DMS114 treated with DMSO at 0.1 percent for 48 hours (cell line): Measurements from ENCODE around the gene PEX13.
A peak's percentile ranks its signal among the peaks of the same experiment; 100 is the strongest.
"Not testable (repeated sequence)": the region's sequence is repeated elsewhere in the genome, so short reads cannot be mapped to it uniquely, and the experiment has no call there.

Experiments
- DNase-seq: peaks from one replicate; lab custom pipeline; 2025; ENCODE audit not compliant: unreplicated experiment; lab: John Stamatoyannopoulos, UW

PEX13 gene, protein sequence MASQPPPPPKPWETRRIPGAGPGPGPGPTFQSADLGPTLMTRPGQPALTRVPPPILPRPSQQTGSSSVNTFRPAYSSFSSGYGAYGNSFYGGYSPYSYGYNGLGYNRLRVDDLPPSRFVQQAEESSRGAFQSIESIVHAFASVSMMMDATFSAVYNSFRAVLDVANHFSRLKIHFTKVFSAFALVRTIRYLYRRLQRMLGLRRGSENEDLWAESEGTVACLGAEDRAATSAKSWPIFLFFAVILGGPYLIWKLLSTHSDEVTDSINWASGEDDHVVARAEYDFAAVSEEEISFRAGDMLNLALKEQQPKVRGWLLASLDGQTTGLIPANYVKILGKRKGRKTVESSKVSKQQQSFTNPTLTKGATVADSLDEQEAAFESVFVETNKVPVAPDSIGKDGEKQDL

DNA sequence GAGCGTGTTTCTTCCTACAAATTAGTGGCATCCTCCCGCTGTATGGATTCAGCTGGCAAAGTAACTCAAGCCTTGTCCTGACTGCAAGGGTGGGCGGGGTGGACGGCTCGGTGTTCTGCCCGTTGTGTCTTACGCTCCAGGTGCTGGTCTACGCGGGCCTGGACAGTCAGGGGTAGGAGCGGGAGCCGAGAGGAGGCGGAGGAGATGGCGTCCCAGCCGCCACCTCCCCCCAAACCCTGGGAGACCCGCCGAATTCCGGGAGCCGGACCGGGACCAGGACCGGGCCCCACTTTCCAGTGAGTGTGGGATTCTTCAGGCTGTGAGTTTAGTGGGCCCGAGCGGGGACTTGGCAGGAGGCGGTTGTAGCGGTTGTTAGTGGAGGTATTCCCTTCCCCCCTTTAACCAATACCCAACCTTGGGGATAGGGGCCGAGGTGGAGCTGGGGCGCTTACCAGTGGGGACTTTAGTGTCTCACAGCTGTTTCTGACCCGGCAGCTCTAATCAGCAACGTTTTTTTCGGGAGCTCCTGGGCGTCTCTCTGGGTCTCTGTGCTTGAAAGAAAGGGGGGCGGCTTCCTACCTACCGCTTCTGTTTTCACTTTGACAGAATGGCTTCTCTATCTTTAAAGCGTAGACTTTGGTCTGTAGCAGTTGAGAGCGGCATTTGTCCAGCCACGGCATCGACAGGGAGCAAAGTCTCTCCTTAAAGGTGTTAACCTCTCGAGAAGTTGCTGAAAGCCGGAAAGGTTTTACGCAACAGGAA, at the start of gene PEX13, which contains the start of gene PUS10:
PEX13 (plus strand) TSS at position 165 of the 762 bp plus-strand sequence; CDS start at position 205, 40 bp downstream.
PUS10 (minus strand) TSS at position 700 of the 762 bp plus-strand sequence. CDS start 6,365 bp downstream, outside the sequence.
- peak; percentile 88 for DNase-seq

DNA sequence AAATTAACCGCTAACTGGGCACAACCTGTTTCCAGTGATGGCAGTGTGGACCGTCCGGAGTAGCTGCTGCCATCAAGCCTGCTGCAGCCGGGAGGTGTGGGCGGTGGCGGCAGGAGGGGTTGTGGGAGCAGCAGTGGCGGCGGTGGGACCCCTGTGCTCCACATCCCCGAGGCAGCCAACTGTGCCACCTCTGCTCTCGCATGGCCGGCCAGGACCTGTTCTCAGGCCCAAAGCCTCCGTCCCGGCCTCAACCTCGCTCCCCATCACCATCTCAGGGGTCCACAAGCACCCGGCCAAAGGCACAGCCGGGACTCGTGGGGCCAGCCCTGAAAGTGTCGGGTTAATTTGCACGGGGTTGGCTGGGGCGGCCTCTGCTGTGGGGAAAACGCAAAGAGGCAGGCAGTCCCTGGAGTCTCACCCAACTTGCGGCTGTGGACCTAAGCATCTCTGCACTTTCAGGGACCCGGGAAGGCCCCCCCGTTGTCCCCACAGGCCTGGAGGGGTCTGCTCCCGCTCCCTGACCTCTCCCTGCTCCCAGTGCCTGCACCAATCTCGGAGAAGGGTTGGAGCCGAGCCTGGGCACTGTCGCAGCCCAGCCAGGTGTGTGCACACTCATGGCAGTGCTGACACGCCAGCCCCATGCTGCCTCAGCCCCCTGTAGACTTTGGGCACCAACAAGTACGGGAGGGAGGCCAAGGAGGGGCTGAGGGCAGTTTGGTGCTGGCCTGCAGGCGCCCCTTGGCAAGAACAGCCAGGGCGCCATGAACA, 44.4 kb upstream of the PEX13 start:
- DNase-seq, result no peak

DNA sequence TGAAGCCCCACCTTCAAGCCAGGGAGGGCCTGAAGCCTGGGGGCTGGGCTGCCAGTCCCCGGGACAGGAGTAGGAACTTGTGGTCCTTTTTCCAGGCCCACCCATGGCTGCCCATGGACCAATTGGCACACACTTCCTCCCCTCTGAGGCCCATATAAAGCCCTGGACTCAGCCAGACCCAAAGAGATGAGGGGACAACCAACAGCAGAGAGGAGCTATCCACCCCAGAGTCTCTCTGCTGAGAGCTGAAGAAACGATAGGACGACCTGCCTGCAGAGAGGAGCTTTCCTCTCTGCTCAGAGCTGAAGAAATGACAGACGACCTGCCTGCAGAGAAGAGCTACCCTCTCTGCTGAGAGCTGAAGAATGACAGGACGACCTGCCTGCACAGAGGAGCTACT, 43.8 kb upstream of the PEX13 start:
- no peak for DNase-seq

DNA sequence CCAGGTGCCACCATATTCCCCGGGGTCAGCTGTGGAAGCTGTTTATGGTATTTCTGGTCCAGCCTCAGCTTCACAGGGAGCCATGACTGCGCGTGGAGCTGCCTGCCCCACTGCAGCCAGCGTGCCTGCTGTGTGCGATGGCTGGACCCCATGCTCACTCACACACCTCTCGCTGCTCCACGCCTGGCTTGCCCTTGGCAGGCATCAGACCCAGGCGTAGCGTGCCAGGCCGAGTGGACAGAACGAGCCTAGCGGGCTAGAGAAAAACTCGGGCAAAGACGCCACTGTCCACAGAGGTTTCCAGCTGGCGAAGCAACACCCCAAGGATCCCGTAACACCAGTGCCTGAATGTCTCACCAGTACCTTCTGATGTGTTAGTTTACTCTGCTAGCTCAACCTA, 42.9 kb upstream of the PEX13 start:
- no peak for DNase-seq

DNA sequence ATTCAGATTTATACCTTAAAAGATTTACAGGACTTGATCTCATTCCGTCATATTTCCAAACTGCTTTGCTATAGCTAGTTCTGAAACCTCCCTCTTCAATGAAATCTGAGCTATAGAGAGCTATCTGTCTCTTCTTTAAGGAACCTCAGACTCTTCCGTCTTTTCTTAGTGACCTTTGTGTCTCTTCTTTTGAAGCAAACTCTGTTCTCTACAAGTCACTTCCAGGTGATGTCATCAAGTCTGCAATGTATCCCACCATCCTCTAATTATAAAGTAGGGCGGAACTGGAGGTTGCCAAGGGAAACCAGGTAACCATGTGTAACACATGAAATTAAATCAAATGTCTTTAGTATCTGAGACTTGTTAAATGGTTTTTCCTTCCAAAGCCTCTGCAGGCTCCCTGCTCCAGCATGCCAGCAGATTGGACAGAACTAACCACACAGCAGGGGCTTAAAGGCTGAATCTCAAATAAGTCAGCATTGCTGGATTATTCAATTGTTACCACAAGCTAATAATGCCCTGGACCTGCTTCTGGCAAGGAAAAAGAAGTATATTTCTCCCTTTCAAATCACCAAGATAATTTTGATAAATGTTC, 41.2 kb upstream of the PEX13 start:
- DNase-seq, result no peak

DNA sequence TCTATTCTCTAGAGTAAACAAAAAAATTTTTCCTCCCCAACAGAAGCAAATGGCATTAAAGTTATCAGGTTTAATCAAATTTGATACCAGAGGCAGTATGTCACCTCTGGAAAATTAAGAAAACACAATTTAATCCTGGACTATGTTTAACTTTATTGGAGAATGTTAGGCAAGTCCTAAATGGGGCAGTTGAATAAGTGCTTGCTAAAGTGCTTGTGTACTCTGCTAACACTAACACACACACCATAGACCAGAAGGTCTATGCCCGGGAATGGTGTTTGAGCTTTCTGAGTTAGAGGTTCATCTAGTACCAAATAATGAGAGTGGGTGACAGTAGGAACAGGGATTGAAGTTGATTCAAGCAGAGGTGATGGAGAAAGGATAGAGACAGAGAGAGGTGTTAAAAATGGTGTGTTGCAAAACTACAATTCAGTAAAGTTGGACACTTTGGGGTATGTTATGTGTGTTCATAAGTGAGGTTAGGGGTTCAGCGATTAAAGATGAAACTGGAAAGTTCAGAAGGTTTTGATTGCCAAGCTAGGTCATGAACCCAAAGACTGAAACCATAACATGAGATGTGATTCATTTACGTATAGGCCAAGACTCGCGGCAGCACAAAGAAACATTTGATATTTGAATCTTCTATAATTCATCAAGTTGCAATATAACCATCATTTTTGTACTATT, 40.5 kb upstream of the PEX13 start:
- no peak for DNase-seq

DNA sequence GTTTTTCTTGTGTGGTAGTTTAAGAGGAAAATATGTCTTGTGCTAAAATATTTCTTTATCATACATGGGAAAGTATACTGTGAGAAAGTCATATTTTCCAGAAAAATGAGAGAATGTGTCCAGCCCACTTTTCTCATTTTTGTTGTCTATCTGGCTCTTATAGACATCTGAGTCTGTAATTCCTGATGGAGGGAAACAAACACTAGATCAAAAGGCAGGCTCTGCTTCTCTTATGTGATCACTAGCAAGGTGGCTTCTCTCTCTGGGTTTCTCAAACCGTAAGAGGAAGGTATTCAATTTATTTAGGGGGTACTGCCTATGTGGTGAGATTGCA, 40.0 kb upstream of the PEX13 start:
- DNase-seq, result no peak

DNA sequence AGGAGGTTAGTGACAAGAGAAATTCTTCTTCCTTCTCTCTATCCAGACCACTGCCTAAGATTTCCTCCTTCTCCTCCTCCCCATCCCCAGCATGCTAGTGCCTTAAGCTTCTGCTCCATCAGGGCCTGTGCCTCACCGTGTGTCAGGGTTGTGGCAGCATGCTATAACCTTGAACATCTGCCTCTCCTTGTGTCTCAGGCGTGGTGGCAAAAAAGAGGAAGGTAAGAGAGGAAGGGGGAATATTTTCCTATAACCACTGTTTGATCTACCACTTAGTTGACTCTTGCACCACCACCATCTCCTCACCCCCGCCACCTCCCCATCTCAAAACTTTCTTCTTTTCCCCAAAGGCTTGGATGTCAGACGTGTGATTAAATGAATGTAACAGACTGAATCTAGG, 38.3 kb upstream of the PEX13 start:
- DNase-seq, result no peak

DNA sequence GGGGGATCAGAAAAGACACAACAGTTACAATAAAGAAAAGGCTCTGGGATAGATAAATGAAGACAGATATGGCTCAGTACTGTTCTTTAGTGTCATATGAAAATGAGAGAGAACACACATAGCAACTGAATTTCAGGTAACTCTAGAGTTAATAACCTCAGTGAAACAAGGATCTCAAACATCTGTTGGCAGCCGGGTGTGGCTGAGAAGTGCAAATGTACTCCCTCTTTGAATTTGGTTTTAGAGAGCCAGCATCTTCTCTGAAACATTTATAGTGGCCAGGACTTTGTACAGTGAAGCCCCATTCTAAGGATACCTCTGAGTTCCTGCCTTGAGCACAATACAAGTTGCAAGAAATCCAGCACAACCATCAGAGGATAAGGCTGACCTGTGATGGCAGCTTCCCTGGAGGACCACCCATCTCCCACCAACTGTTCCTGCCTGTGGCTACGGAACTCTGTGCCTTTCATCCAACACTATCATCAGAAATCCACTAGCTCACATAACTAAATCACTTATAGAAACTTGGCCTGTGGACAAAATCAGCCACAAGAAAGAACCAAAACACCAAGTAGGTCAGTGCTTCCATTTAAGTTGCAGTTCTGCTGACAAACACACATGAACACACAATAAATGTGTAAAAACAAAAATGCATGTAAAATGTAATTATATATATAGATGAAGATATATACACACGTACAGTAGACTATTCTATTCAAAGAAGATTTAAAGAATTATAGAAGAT, 37.3 kb upstream of the PEX13 start:
- no peak for DNase-seq

DNA sequence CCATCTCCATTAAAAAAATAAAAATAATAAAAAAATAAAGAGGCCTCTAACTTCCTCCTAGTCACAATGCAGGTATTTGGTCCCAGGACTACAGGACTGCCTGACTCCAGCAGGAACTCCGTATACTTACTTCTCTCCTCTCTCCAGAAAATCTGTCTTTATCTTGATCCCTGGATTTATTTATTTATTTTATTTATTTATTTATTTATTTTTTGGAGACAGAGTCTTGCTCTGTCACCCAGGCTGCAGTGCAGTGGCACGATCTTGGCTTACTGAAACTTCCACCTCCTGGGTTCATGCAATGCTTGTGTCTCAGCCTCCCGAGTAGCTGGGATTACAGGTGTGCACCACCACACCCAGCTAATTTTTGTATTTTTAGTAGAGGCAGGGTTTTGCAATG, 35.5 kb upstream of the PEX13 start:
- DNase-seq, result not testable (repeated sequence)

DNA sequence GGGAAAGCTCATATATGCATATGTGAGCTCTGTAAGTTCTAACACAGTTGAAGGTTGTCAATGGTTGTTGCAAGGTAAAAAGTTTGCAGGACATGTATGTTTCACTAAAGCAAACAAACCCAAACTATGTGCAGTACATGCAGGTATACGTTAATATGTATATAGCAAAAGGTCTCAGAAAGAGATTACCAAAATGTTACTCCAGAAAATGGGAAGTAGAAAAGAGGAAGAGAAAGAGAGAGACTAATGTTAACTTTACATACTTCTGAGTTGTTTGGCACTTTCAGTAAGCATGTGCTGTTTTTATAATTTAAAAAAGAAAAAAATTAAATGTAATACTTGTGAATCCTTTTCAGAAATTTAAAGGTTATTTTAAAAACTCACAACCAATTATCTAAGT, 32.8 kb upstream of the PEX13 start:
- DNase-seq, result no peak

DNA sequence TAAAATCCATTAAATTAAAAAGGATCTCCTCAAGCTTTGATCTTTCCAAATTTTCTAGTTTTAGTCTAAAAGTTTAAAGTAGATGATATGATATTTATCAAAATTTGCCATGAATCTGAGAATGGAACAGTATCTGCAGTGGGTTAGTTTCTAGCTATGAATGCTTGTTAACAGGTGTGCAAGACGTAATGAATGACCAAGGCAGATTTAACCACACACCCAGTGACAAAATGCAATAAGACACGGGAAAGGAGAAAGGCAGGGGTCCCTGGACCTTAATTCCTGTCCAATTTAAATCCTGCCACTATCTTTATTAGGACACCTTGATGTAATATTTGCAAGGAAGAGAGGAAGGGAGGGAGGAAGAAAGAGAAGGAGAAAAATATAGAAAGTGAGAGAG, 30.5 kb upstream of the PEX13 start:
- no peak for DNase-seq

DNA sequence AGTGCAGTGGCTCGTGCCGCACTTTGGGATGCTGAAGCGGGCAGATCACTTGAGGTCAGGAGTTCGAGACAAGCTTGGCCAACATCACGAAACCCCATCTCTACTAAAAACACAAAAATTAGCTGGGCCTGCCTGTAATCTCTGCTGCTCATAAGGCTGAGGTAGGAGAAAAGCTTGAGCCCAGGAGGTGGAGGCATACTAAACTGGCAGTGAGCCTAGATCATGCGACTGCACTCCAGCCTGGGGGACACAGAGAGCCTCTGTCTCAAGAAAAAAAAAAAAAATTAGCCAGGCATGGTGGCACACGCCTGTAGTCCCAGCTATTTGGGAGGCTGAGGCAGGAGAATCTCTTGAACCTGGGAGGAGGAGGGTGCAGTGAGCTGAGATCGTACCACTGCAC, 29.9 kb upstream of the PEX13 start:
- not testable (repeated sequence) for DNase-seq

DNA sequence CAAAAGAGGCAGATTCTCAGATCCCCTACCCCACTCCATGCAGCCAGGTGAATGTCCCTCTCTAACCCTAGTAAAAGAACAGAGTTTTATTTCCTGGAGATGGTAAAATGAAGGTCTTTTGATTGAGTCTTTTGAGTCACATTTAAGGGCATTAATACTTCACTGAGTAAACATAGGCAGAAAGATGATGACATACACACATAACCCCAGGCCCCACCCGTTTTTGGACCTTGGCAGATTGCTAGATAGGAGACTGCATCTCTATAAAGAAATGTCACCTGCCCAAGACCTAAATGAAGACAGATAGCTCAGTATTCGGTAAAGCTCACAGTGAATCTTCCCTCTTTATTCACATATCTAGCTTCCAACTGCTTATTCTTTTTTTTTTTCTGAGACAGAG, 28.3 kb upstream of the PEX13 start:
- no peak for DNase-seq

DNA sequence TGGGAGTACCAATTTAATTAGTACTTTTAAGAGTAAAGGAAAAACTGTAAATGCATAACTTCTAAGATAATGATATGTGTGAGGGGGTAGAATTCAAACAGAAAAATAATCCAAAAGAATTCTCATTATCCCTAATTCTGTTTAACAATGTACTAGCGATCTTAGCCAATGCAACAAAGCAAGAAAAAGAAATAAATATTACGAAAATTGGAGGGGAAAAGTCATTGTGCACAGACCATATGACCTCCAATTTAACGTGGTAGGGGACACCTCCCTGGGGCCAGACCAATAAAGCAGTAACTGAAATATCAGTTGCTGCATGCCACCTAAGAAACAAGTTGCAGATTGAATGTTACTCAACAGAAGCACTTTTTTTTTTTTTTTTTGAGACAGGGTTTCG, 25.9 kb upstream of the PEX13 start:
- no peak for DNase-seq

DNA sequence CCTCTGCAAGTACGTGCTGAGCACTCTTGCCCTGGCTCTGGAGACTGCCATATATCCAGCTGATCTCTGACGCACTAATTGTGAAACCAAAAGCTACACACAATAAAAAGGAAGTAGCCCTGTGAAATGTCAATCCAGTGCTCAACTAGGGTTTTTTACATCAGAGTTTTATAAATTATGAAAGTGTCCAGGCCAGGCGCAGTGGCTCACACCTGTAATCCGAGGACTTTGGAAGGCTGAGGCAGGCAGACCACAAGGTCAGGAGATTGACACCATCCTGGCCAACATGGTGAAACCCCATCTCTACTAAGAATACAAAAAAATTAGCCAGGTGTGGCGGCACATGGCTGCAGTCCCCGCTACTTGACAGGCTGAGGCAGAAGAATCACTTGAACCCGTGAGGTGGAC, 24.5 kb upstream of the PEX13 start:
- DNase-seq, result no peak

DNA sequence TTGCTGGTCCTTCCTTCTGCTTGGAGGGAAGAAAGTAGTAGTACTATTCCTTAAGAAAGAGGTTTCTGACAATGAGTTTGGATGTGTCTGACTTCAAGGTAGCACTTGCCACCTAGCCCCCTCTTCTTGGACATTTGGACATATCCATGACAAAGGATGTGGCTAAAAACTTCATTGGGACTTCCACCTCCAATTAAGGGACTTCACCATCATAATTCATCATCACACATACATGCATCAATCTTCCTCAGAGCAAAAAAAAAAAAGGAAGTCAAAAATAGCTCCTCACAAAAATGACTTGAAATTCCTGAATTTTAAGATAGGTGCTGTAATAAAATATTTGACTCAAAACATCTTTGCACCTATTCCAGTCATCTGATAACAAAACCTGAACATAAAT, 23.4 kb upstream of the PEX13 start:
- DNase-seq, result no peak

DNA sequence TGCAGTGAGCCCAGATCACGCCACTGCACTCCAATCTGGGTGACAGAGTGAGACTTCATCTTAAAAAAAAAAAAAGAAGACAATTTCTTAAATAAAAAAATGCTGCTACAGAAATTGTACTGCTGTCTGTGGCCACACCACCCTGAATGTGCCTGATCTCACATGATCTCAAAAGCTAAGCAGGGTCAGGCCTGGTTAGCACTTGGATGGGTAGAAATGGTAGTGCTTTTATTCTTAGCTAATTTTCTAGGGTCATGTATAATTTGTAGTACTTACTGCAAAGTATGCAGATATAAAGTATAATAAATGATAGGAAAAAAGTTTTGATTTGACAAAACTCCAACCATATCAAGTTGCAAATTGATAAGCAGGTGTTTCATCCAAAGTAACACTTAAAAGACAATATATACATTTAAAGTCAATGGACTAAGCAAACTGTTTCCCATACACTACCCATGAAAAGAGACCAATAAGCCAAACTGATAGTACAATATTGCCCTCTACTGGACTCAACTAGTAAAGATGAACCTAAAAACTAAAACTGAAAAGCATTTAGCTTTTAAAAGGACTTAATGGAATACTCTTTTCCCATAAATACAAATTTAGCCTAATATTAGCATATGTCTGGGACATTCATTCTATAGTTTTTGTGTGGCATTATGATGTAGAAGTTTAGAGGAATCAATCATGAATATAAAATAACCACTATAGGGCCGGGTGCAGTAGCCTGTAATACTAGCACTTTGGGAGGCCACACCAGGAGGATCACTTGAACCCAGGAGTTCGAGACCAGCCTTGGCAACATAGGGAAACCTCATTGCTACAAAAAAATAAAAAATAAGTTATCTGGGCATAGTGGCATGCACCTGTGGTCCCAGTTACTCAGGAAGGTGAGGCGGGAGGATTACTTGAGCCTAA, 18.6 kb upstream of the PEX13 start:
- peak; percentile 58 for DNase-seq

DNA sequence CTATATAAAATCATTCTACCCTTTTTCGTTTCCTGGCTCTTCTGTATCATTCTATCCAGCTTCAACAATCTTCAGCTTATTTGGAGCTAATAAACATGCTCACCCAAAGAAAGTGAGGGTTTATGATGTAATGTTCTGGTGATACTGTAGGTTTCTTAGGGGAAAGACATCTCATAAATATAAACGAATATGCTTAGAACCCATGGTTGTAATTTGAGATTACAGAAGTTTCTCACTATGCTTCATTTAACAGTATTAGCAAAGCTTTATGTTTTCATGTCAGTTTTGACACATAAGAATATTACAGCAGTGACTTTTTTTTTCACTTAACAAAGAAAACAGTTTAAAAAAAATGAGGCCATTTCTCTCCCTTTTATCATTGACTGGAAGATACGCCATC, 11.8 kb upstream of the PEX13 start:
- no peak for DNase-seq
